Sigmoid colon (tissue), 4 donors: Measurements from ENCODE around the gene FRY.

ENCODE experiments used
- EP300 ChIP-seq, 4 donors: sonication (generic); formaldehyde crosslinking; IDR thresholded peaks; one replicate each; pipeline ENCODE4 v1.6.1; 2017; ENCODE audit warnings: antibody characterized with exemption in 4 of 4
- POLR2A ChIP-seq, 2 donors: fragments of 450-650 bp; IDR thresholded peaks; one replicate each; pipeline ENCODE4 v1.6.1; 2016; ENCODE audit warnings: antibody characterized with exemption in 2 of 2, mild to moderate bottlenecking in 2 of 2, moderate library complexity in 2 of 2
- POLR2AphosphoS5 ChIP-seq, 4 donors: sonication (generic); formaldehyde crosslinking; IDR thresholded peaks; one replicate each; pipeline ENCODE4 v1.6.1; 2017; ENCODE audit warnings: antibody characterized with exemption in 4 of 4
- TF ChIP-seq, protein P1 (sequence below), 4 experiments: fragments of 450-650 bp in 3 of 4; fragments of 200-600 bp in 1 of 4; IDR thresholded peaks; one replicate each; pipeline ENCODE4 v1.5.1; 2016 to 2019; ENCODE audit warnings: antibody characterized with exemption in 4 of 4, mild to moderate bottlenecking in 3 of 4, moderate library complexity in 2 of 4

DNA sequence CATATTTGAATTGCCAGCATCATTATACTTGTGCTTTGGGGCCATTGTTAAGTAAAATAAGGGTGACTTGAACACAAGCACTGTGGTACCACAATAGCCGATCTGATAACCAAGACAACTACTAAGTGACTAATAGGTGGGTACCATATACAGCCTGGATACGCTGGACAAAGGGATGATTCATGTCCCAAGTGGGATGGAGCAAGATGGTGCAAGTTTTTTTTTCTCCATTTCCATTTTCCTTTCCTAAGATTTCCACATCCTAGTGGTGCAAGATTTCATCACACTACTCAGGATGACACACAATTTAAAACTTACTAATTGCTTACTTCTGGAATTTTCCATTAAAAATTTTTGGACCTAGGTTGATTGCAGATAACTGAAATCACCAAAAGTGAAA is 298.9 kb downstream of the FRY start:
- TF ChIP-seq POLR2A (IDR thresholded peaks at IDR 0.05), result no peak
- TF ChIP-seq, protein P1, sequence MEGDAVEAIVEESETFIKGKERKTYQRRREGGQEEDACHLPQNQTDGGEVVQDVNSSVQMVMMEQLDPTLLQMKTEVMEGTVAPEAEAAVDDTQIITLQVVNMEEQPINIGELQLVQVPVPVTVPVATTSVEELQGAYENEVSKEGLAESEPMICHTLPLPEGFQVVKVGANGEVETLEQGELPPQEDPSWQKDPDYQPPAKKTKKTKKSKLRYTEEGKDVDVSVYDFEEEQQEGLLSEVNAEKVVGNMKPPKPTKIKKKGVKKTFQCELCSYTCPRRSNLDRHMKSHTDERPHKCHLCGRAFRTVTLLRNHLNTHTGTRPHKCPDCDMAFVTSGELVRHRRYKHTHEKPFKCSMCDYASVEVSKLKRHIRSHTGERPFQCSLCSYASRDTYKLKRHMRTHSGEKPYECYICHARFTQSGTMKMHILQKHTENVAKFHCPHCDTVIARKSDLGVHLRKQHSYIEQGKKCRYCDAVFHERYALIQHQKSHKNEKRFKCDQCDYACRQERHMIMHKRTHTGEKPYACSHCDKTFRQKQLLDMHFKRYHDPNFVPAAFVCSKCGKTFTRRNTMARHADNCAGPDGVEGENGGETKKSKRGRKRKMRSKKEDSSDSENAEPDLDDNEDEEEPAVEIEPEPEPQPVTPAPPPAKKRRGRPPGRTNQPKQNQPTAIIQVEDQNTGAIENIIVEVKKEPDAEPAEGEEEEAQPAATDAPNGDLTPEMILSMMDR (IDR thresholded peaks at IDR 0.05), result no peak
- no peak for TF ChIP-seq POLR2AphosphoS5 (IDR thresholded peaks at IDR 0.05)
- no peak for TF ChIP-seq EP300 (IDR thresholded peaks at IDR 0.05)
